GM12878 (cell line): ENCODE results near the gene MFAP1. TPM values are rescaled to one million over a fixed set of nuclear protein-coding genes. Genes with fewer than 3 reads are reported as not detected.
"Not testable (repeated sequence)": the region's sequence is repeated elsewhere in the genome, so short reads cannot be mapped to it uniquely, and the experiment has no call there.

Experiments used
- ATAC-seq: fragments of 200-7000 bp; cut with Tn5 transposase; 3 replicates; pipeline ENCODE4 v1.9.1; 2020; ENCODE audit warnings: mild to moderate bottlenecking, moderate library complexity
- BruUV-seq: library from RNA; stranded (reverse); fragments of 400-500 nt; replicated peaks from 2 replicates; lab custom pipeline; 2021; lab: Mats Ljungman, UMichigan
- CTCF ChIA-PET: fragments of 300-600 bp; sonication (Branson Sonifier 250); formaldehyde crosslinking; extraction: SDS; loops from one replicate; lab custom pipeline; 2021; ENCODE audit warnings: inconsistent platforms; lab: Yijun Ruan, JAX
- POLR2A ChIA-PET: fragments of 350-600 bp; formaldehyde crosslinking; extraction: SDS; loops from one replicate; lab custom pipeline; 2021; ENCODE audit warnings: inconsistent platforms; lab: Charles Lee
- RAD21 ChIA-PET: fragments of 300-600 bp; sonication (Branson Sonifier 250); formaldehyde crosslinking; loops from one replicate; lab custom pipeline; 2023; ENCODE audit warnings: antibody characterized with exemption; ENCODE audit not compliant: unreplicated experiment; lab: Charles Lee
- SMC1A ChIA-PET: fragments of 300-600 bp; sonication (Branson Sonifier 250); formaldehyde crosslinking; loops from one replicate; lab custom pipeline; 2023; ENCODE audit not compliant: unreplicated experiment, uncharacterized antibody; lab: Charles Lee
- DNase-seq: peaks from one replicate; pipeline ENCODE4 v3.0.0-alpha.2; 2011; ENCODE audit warnings: low read depth, low spot score
- FAIRE-seq: peaks from 3 replicates; lab custom pipeline; 2011; peaks lifted over from hg19 to GRCh38; lab: Jason Lieb, UNC
- H2AFZ ChIP-seq: 2 replicates; pipeline ENCODE4 v1.6.0; 2011; ENCODE audit warnings: low read depth, low read length, control low read depth; ENCODE audit not compliant: control insufficient read depth
- H3K27ac ChIP-seq: 2 replicates; pipeline ENCODE4 v1.5.1; 2011; ENCODE audit warnings: control low read depth; ENCODE audit not compliant: control insufficient read depth, insufficient read depth
- H3K27me3 ChIP-seq, 2 experiments: replicated peaks in 1 of 2; 2 replicates each; pipeline versions ENCODE4 v1.6.0 to v1.6.1; 2011; ENCODE audit warnings: low read length in 1 of 2; ENCODE audit not compliant: control insufficient read depth in 2 of 2, insufficient read depth in 2 of 2
- H3K36me3 ChIP-seq, 2 experiments: 2 replicates each; pipeline ENCODE4 v1.5.1; 2011; ENCODE audit warnings: low read length in 1 of 2; ENCODE audit not compliant: control insufficient read depth in 2 of 2, insufficient read depth in 2 of 2
- H3K4me1 ChIP-seq: 2 replicates; pipeline ENCODE4 v1.6.1; 2011; ENCODE audit warnings: mild to moderate bottlenecking, low read length, moderate library complexity, mixed read lengths; ENCODE audit not compliant: control insufficient read depth, insufficient read depth
- H3K4me2 ChIP-seq: 2 replicates; pipeline ENCODE4 v1.6.0; 2011; ENCODE audit warnings: control low read depth; ENCODE audit not compliant: control insufficient read depth, insufficient read depth
- H3K4me3 ChIP-seq: fragments of 200-600 bp; sonication (generic); 2 replicates; pipeline ENCODE4 v1.5.1; 2016
- H3K79me2 ChIP-seq: 2 replicates; pipeline ENCODE4 v1.6.0; 2011; ENCODE audit warnings: low read length; ENCODE audit not compliant: control insufficient read depth, insufficient read depth
- H3K9ac ChIP-seq: 2 replicates; pipeline ENCODE4 v1.8.0; 2011; ENCODE audit warnings: low read length, control low read depth, mixed read lengths; ENCODE audit not compliant: control insufficient read depth, insufficient read depth
- H3K9me3 ChIP-seq: replicated peaks from 3 replicates; pipeline ENCODE4 v1.5.1; 2011; ENCODE audit warnings: mild to moderate bottlenecking, low read length; ENCODE audit not compliant: control insufficient read depth, insufficient read depth
- H4K20me1 ChIP-seq: 2 replicates; pipeline ENCODE4 v1.6.0; 2011; ENCODE audit not compliant: control insufficient read depth, insufficient read depth
- E4F1 ChIP-seq: fragments of 450-650 bp; IDR thresholded peaks from 2 replicates; pipeline ENCODE4 v1.6.1; 2018; ENCODE audit warnings: borderline replicate concordance, mild to moderate bottlenecking; ENCODE audit not compliant: partially characterized antibody
- HDGF ChIP-seq: fragments of 450-650 bp; IDR thresholded peaks from 2 replicates; pipeline ENCODE4 v1.6.1; 2016; ENCODE audit warnings: antibody characterized with exemption
- LARP7 ChIP-seq: fragments of 450-650 bp; IDR thresholded peaks from 2 replicates; pipeline ENCODE4 v1.6.1; 2017; ENCODE audit warnings: mild to moderate bottlenecking
- NRF1 ChIP-seq: conservative IDR thresholded peaks from 2 replicates; pipeline ENCODE4 v1.6.1; 2011; ENCODE audit warnings: mild to moderate bottlenecking, low read depth, low read length, improper control_type of control experiment
- POLR2A ChIP-seq: IDR thresholded peaks from 2 replicates; pipeline ENCODE4 v1.6.1; 2011; ENCODE audit warnings: low read depth, mild to moderate bottlenecking, low read length
- TBL1XR1 ChIP-seq: IDR thresholded peaks from 2 replicates; pipeline ENCODE4 v1.6.1; 2012; ENCODE audit warnings: low read depth, low read length, improper control_type of control experiment
- TCF12 ChIP-seq: IDR thresholded peaks from 2 replicates; pipeline ENCODE4 v1.6.1; 2011; ENCODE audit warnings: low read depth, mild to moderate bottlenecking, low read length
- ZBTB11 ChIP-seq: fragments of 450-650 bp; formaldehyde crosslinking; IDR thresholded peaks from 2 replicates; pipeline ENCODE4 v1.5.0; 2022; ENCODE audit warnings: mild to moderate bottlenecking, missing genetic modification characterization
- WGBS: methylation state at CpG from one replicate; pipeline ENCODE4 v1.1.6; 2016; ENCODE audit warnings: low lambda C conversion rate; ENCODE audit not compliant: insufficient replicate concordance, insufficient coverage; ENCODE audit errors: missing lambda C conversion rate; 5-methylcytosine and 5-hydroxymethylcytosine counted together
- in situ Hi-C: fragments of 300-500 bp; cut with MboI; formaldehyde crosslinking; loops from 9 replicates; pipeline ENCODE4 v1.14.3; 2018; ENCODE audit warnings: mixed read lengths
- intact Hi-C: fragments of 100-400 bp; cut with micrococcal nuclease; formaldehyde crosslinking; loops from one replicate; pipeline ENCODE4 v1.14.2; 2022; ENCODE audit not compliant: unreplicated experiment
- polyA plus RNA-seq, 11 experiments: library from polyadenylated mRNA; depleted of rRNA in 4 of 11; unstranded in 6 of 11; stranded (reverse) in 5 of 11; fragments of >200 nt; fragmentation: Nextera tagmentation in 4 of 11; fragmentation: Illumina TruSeq in 1 of 11; extraction: Ambion mirVana in 4 of 11; extraction: Trizol in 1 of 11; gene quantifications; 1 replicate in 1 of 11; 2 replicates in 10 of 11; pipeline versions ENCODE4 v1.2.1 to v1.2.3, GENCODE V29; 2011 to 2016; ENCODE audit warnings: inconsistent platforms in 2 of 11, missing spikeins in 2 of 11, low read depth in 1 of 11
- total RNA-seq, 4 experiments: library from RNA; depleted of rRNA in 3 of 4; stranded (reverse); fragments of >200 nt in 3 of 4; fragmentation: Illumina TruSeq in 1 of 4; extraction: Trizol in 1 of 4; gene quantifications; 2 replicates each; pipeline versions ENCODE4 v1.2.1 to v1.2.3, GENCODE V29; 2013 to 2021

MFAP1 gene
- total and polyA plus RNA-seq, 10 of the 15 experiments (the other 5 are each of a cell fraction or from before 2014, with no cell fraction given), result 24.5 to 67.3 (median 47.4) TPM

- SMC1A ChIA-PET, result interaction anchor here (0.8 to 4.3 kb wide), 8 partner anchors 16 to 55 kb away, joined by 3 to 34 read pairs (median 6); partner anchors contain the start of genes ELL3, HYPK, SERF2 and SERINC4
- H3K4me2 ChIP-seq, H3K27ac ChIP-seq, H3K36me3 ChIP-seq, H3K4me3 ChIP-seq, FAIRE-seq, ATAC-seq, H3K9ac ChIP-seq, DNase-seq, H3K9me3 ChIP-seq, H3K27me3 ChIP-seq, H4K20me1 ChIP-seq, in situ Hi-C loops, H2AFZ ChIP-seq, BruUV-seq: not testable (repeated sequence)
- Histone ChIP-seq H3K4me1 (peaks cover 13% of the 10 kb centered on the region; the same call in 1 of the 2 replicates), H3K79me2 (peaks cover 79% of the 10 kb centered on the region)
- RAD21 ChIA-PET, result interaction anchor here (0.7 to 3.4 kb wide), 9 partner anchors 16 to 76 kb away, joined by 3 to 27 read pairs (median 4); partner anchors contain the start of genes HYPK and SERINC4
- WGBS, result 86% methylated on average over 11 of the region's 11 CpGs
- intact Hi-C loops, result loop anchor here (5.0 kb wide), 2 partner anchors 33 to 48 kb away; partner anchors contain the start of genes ELL3 and SERF2
- POLR2A ChIA-PET, result interaction anchor here (0.7 to 6.3 kb wide), 11 partner anchors 12 to 515 kb away, joined by 3 to 74 read pairs (median 4); partner anchors contain the start of genes ELL3, HYPK, SERF2 and SERINC4
- CTCF ChIA-PET, result interaction anchor here (1.0 to 2.0 kb wide), 6 partner anchors 8 to 46 kb away, joined by 3 to 19 read pairs (median 3); partner anchors contain the start of gene SERF2
These were observed 815 bp upstream of the MFAP1 start for GRCh38 chr15:43825305-43825704.

GRCh38 chr15:43821505-43821904 lies 3.0 kb downstream of the MFAP1 start:
- no peaks in the 10 kb centered on the region for H3K27me3 ChIP-seq
- ChIA-PET SMC1A (interaction anchor here (1.1 to 4.3 kb wide), 4 partner anchors 9 to 29 kb away, joined by 3 to 35 read pairs (median 11); partner anchors contain the start of genes HYPK, SERF2 and SERINC4), RAD21 (interaction anchor here (1.0 to 2.0 kb wide), 4 partner anchors 12 to 45 kb away, joined by 3 to 6 read pairs (median 4); partner anchors contain the start of genes ELL3, HYPK and SERINC4), POLR2A (interaction anchor here (0.6 to 6.3 kb wide), 7 partner anchors 10 to 72 kb away, joined by 3 to 74 read pairs (median 5); partner anchors contain the start of gene ELL3), CTCF (interaction anchor here (1.0 to 1.8 kb wide), 4 partner anchors 11 to 48 kb away, joined by 3 to 7 read pairs (median 4); partner anchors contain the start of gene ELL3)
- in situ Hi-C loops (no loop called here), intact Hi-C loops (no loop called here)
- no peak overlapping the region for H3K9ac ChIP-seq
- no peaks in the 10 kb centered on the region for H3K9me3 ChIP-seq
- DNase-seq, result no peak
- peaks cover 64% of the 10 kb centered on the region for H3K79me2 ChIP-seq
- BruUV-seq, result no TSS peak
- ATAC-seq, result no peak
- peaks cover 0 to 6% of the 10 kb centered on the region in 2 experiments; a peak in 2 of 4 replicates for H3K36me3 ChIP-seq
- H2AFZ ChIP-seq, result no peak overlapping the region
- 84% methylated on average over 3 of the region's 3 CpGs for WGBS
- H3K4me2 ChIP-seq, result peak overlapping the region; percentile 77
- H3K27ac ChIP-seq, result no peak overlapping the region
- TF ChIP-seq POLR2A (no peak), TBL1XR1 (no peak), HDGF (no peak), ZBTB11 (CRISPR knock-in tag) (no peak), NRF1 (no peak), E4F1 (no peak), LARP7 (no peak), TCF12 (no peak)
- no peak overlapping the region for H3K4me3 ChIP-seq
- H3K4me1 ChIP-seq, result peaks cover 10% of the 10 kb centered on the region; the same call in 1 of the 2 replicates
- FAIRE-seq, result no peak
- H4K20me1 ChIP-seq, result no peaks in the 10 kb centered on the region
